GM23248 (cell line): ENCODE measurements around the gene RNF135. TPM values are rescaled to one million over a fixed set of nuclear protein-coding genes. Genes with fewer than 3 reads are reported as not detected.

ENCODE experiments used
- DNase-seq: peaks from one replicate; pipeline ENCODE4 v3.0.0-alpha.2; 2015
- H2AFZ ChIP-seq: fragments of 200-600 bp; sonication (generic); 2 replicates; pipeline ENCODE4 v1.6.1; 2016; ENCODE audit warnings: antibody characterized with exemption
- H3F3A ChIP-seq: fragments of 200-600 bp; sonication (generic); 2 replicates; pipeline ENCODE4 v1.6.1; 2016; ENCODE audit warnings: mild to moderate bottlenecking, antibody characterized with exemption, mixed run types; ENCODE audit not compliant: insufficient read depth
- H3K27ac ChIP-seq: fragments of 200-600 bp; sonication (generic); 2 replicates; pipeline ENCODE4 v1.5.1; 2016; ENCODE audit warnings: mild to moderate bottlenecking
- H3K27me3 ChIP-seq: fragments of 200-600 bp; sonication (generic); replicated peaks from 2 replicates; pipeline ENCODE4 v1.6.1; 2016; ENCODE audit warnings: mild to moderate bottlenecking; ENCODE audit not compliant: insufficient read depth
- H3K36me3 ChIP-seq: fragments of 200-600 bp; sonication (generic); 2 replicates; pipeline ENCODE4 v1.6.1; 2016; ENCODE audit warnings: low read depth, mild to moderate bottlenecking
- H3K4me1 ChIP-seq: fragments of 200-600 bp; sonication (generic); 2 replicates; pipeline ENCODE4 v1.6.1; 2016; ENCODE audit warnings: mild to moderate bottlenecking; ENCODE audit not compliant: insufficient read depth
- H3K4me2 ChIP-seq: fragments of 200-600 bp; sonication (generic); one replicate; pipeline ENCODE4 v1.6.1; 2016; ENCODE audit warnings: mild to moderate bottlenecking; ENCODE audit not compliant: unreplicated experiment
- H3K4me3 ChIP-seq: fragments of 200-600 bp; sonication (generic); 2 replicates; pipeline ENCODE4 v1.5.1; 2016; ENCODE audit warnings: mild to moderate bottlenecking
- H3K79me2 ChIP-seq: fragments of 200-600 bp; sonication (generic); 2 replicates; pipeline ENCODE4 v1.6.1; 2016; ENCODE audit warnings: mild to moderate bottlenecking; ENCODE audit not compliant: insufficient read depth
- H3K9ac ChIP-seq: fragments of 200-600 bp; sonication (generic); 2 replicates; pipeline ENCODE4 v1.6.1; 2016; ENCODE audit warnings: mild to moderate bottlenecking
- H3K9me2 ChIP-seq: fragments of 200-600 bp; sonication (generic); 2 replicates; pipeline ENCODE4 v1.6.1; 2016; ENCODE audit warnings: mixed run types, mild to moderate bottlenecking, moderate library complexity; ENCODE audit not compliant: insufficient read depth
- H3K9me3 ChIP-seq: fragments of 200-600 bp; sonication (generic); one replicate; pipeline ENCODE4 v1.6.1; 2017; ENCODE audit warnings: low read depth
- H4K20me1 ChIP-seq: fragments of 200-600 bp; sonication (generic); 2 replicates; pipeline ENCODE4 v1.6.0; 2016; ENCODE audit not compliant: insufficient read depth
- EZH2 ChIP-seq: fragments of 200-600 bp; sonication (generic); IDR thresholded peaks from 2 replicates; pipeline ENCODE4 v1.6.1; 2018; ENCODE audit warnings: antibody characterized with exemption, mild to moderate bottlenecking; ENCODE audit not compliant: insufficient read depth, poor library complexity, severe bottlenecking
- EZH2phosphoT487 ChIP-seq: fragments of 200-600 bp; sonication (generic); IDR thresholded peaks from 2 replicates; pipeline ENCODE4 v1.6.1; 2018; ENCODE audit warnings: antibody characterized with exemption, moderate library complexity, mild to moderate bottlenecking, low read depth; ENCODE audit not compliant: insufficient read depth
- WGBS, 2 experiments: methylation state at CpG; one replicate each; pipeline ENCODE4 v1.1.6; 2015 to 2017; ENCODE audit warnings: low lambda C conversion rate in 2 of 2, low coverage in 1 of 2; ENCODE audit errors: missing lambda C conversion rate in 2 of 2; 5-methylcytosine and 5-hydroxymethylcytosine counted together
- in situ Hi-C: fragments of 300-500 bp; cut with MboI; formaldehyde crosslinking; loops from 2 replicates; pipeline ENCODE4 v1.15.0; 2020
- polyA plus RNA-seq: library from polyadenylated mRNA; unstranded; fragments of >200 nt; fragmentation: Nextera tagmentation; extraction: Ambion mirVana; gene quantifications from 2 replicates; pipeline ENCODE4 v1.2.1, GENCODE V29; 2016
- total RNA-seq: library from RNA; depleted of rRNA; stranded (reverse); fragments of >200 nt; shearing (Covaris generic); gene quantifications from 2 replicates; pipeline ENCODE4 v1.2.3, GENCODE V29; 2014

The RNF135 gene
- total and polyA plus RNA-seq, 2 experiments from 2014 or later = 20.5 to 21.2 TPM

DNA sequence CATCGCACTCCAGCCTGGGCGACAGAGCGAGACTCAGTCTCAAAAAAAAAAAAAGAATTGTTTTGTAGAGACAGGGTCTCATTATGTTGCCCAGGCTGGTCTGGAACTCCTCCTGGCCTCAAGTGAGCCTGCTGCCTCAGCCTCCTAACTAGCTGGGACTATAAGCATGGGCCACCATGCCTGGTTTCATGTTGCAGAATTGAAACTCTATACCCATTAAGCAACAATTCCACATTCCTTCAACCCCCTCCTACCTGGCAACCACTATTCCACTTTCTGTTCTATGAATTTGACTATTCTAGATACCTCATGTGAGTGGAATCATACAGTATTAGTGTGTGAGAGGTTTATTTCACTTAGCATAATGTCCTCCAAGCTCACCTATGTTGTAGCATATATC lies 24.5 kb downstream of the RNF135 start:
- no peak overlapping the region for H2AFZ ChIP-seq
- H3K27me3 ChIP-seq = no peaks in the 10 kb centered on the region
- no peaks in the 10 kb centered on the region for H3K4me1 ChIP-seq
- in situ Hi-C loops = no loop called here
- no peaks in the 10 kb centered on the region for H3K9me2 ChIP-seq
- WGBS, 2 experiments = 94 to 100% methylated on average over 3 of the region's 3 CpGs
- no peak overlapping the region for H3K4me3 ChIP-seq
- H3K4me2 ChIP-seq = no peak overlapping the region
- H3K9ac ChIP-seq = no peak overlapping the region
- TF ChIP-seq EZH2phosphoT487 (no peak), EZH2 (no peak)
- no peaks in the 10 kb centered on the region for H3F3A ChIP-seq
- H3K27ac ChIP-seq = no peak overlapping the region
- no peaks in the 10 kb centered on the region for H3K9me3 ChIP-seq
- H3K79me2 ChIP-seq = no peaks in the 10 kb centered on the region
- no peak for DNase-seq
- H4K20me1 ChIP-seq = no peaks in the 10 kb centered on the region
- H3K36me3 ChIP-seq = peaks cover 18% of the 10 kb centered on the region

DNA sequence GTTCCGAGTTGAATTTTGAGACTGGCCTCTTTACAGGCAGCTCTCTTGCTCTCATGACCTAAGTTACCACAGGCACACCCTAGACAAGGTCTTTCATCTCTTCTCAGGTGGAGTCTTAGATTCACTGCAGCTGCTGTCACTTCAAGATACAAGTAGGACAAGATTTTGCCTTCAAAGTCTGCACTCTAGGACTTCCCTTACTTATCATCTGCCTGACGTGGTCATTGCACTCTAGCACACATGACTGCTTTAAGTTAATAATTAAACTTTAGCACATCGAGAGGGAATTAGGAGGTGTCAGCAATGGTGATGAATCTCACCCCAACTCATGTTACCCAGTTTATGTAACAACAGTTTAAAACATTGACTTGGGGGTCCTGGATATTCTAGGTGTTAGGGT lies 25.6 kb downstream of the RNF135 start:
- Histone ChIP-seq H3K9me2 (no peaks in the 10 kb centered on the region), H3K79me2 (no peaks in the 10 kb centered on the region), H3K36me3 (peaks cover 18% of the 10 kb centered on the region), H3K27me3 (no peaks in the 10 kb centered on the region), H3F3A (no peaks in the 10 kb centered on the region), H3K9ac (no peak overlapping the region), H3K27ac (no peak overlapping the region), H3K4me3 (no peak overlapping the region), H3K4me2 (no peak overlapping the region), H3K9me3 (no peaks in the 10 kb centered on the region), H3K4me1 (no peaks in the 10 kb centered on the region), H2AFZ (no peak overlapping the region), H4K20me1 (no peaks in the 10 kb centered on the region)
- DNase-seq = no peak
- in situ Hi-C loops = no loop called here
- no peak for TF ChIP-seq EZH2
- TF ChIP-seq EZH2phosphoT487 = no peak
- WGBS, 2 experiments = 94 to 98% methylated on average over 3 of the region's 3 CpGs

DNA sequence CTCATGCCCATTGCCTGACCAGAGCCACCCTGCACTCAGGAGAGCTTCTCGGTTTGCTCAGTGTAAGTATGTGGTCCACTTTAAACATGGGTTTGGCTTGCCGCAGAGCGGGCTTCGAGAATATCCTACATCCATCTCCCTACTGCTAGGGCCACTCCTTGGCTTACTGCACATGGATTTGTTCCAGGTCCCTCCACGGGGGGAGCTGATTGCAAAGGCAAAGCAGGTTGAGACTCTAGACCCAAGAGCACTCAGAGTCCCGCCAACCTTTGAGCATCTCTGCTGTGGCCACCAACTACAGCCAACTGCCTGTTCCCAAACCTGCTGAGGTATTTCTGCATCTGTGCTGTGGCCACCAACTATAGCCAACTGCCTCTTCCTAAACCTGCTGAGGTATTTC lies 26.4 kb downstream of the RNF135 start:
- WGBS, 2 experiments = 97 to 98% methylated on average over 6 of the region's 6 CpGs

DNA sequence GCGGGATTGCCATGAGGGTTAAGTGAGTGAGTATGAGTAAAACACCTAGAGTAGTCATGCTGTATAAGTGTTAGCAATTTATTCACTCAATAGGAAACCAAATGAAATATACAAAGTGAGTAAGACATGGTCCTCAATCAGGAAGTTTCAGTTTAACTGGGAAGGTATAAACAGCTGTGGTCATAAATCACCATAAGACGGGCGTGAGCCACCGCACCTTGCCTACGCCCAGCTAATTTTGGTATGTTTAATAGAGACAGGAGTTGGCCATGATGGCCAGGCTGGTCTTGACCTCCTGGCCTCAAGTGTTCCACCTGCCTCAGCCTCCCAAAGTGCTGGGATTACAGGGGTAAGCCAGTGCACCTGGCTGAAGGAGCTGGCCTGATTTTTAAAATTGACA lies 27.0 kb downstream of the RNF135 start:
- Histone ChIP-seq H3K27me3 (no peaks in the 10 kb centered on the region), H3F3A (no peaks in the 10 kb centered on the region), H3K9me3 (no peaks in the 10 kb centered on the region), H2AFZ (no peak overlapping the region), H3K4me1 (no peaks in the 10 kb centered on the region), H3K36me3 (peaks cover 18% of the 10 kb centered on the region), H3K4me3 (no peak overlapping the region), H3K27ac (no peak overlapping the region), H3K9ac (no peak overlapping the region), H3K79me2 (no peaks in the 10 kb centered on the region), H4K20me1 (no peaks in the 10 kb centered on the region), H3K4me2 (no peak overlapping the region), H3K9me2 (no peaks in the 10 kb centered on the region)
- in situ Hi-C loops = no loop called here
- 94 to 100% methylated on average over 5 of the region's 5 CpGs for WGBS, 2 experiments
- TF ChIP-seq EZH2phosphoT487 (no peak), EZH2 (no peak)
- DNase-seq = no peak

More for the DNA sequence above, 26.4 kb downstream of the RNF135 start:
- Histone ChIP-seq H3K4me3 (no peak overlapping the region), H3K27ac (no peak overlapping the region), H4K20me1 (no peaks in the 10 kb centered on the region), H2AFZ (no peak overlapping the region), H3K27me3 (no peaks in the 10 kb centered on the region), H3K4me2 (no peak overlapping the region), H3K9me2 (no peaks in the 10 kb centered on the region), H3K4me1 (no peaks in the 10 kb centered on the region), H3K79me2 (no peaks in the 10 kb centered on the region), H3K9me3 (no peaks in the 10 kb centered on the region), H3K36me3 (peaks cover 18% of the 10 kb centered on the region), H3F3A (no peaks in the 10 kb centered on the region), H3K9ac (no peak overlapping the region)
- in situ Hi-C loops = no loop called here
- TF ChIP-seq EZH2phosphoT487 (no peak), EZH2 (no peak)
- DNase-seq = no peak

DNA sequence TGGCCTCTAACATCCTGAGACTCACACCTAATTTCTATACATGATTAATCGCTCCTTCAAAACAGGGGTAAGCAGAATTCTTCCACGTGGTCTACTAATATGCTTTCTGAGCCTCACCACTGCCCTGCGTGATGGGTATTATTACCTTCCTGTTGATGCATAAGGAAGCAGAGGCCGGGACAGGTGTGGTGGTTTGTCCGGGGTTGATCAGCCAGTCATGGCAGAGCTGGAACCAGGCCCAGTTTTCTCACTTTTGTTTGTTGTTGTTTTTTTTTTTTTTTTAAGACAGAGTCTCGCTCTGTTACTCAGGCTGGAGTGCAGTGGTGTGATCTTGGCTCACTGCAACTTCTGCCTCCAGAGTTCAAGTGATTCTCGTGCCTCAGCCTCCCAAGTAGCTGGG lies 31.2 kb downstream of the RNF135 start:
- Histone ChIP-seq H3K4me2 (no peak overlapping the region), H3F3A (no peaks in the 10 kb centered on the region), H3K4me1 (no peaks in the 10 kb centered on the region), H3K27me3 (no peaks in the 10 kb centered on the region), H3K27ac (no peak overlapping the region), H4K20me1 (no peaks in the 10 kb centered on the region), H3K9ac (no peak overlapping the region), H3K36me3 (peaks cover 18% of the 10 kb centered on the region), H3K4me3 (no peak overlapping the region), H3K9me2 (no peaks in the 10 kb centered on the region), H3K9me3 (no peaks in the 10 kb centered on the region), H2AFZ (no peak overlapping the region), H3K79me2 (no peaks in the 10 kb centered on the region)
- no peak for TF ChIP-seq EZH2phosphoT487
- TF ChIP-seq EZH2 = no peak
- in situ Hi-C loops = loop anchor here (25.0 kb wide), 1 partner anchor 360 kb away; no protein-coding TSS in a partner anchor
- DNase-seq = no peak
- 86 to 88% methylated on average over 7 of the region's 7 CpGs for WGBS, 2 experiments
